Panc1 (cell line): Measurements from ENCODE around the gene C4orf50. TPM values are rescaled to one million over a fixed set of nuclear protein-coding genes. Genes with fewer than 3 reads are reported as not detected.

ENCODE experiments used
- ATAC-seq: fragments of 200-7000 bp; cut with Tn5 transposase; 2 replicates; pipeline ENCODE4 v1.9.1; 2020; ENCODE audit warnings: mild to moderate bottlenecking, moderate library complexity
- BruUV-seq: library from RNA; stranded (reverse); fragments of 400-500 nt; replicated peaks from 2 replicates; lab custom pipeline; 2021; lab: Mats Ljungman, UMichigan
- CTCF ChIA-PET: fragments of 300-600 bp; sonication (Branson Sonifier 250); formaldehyde crosslinking; loops from one replicate; lab custom pipeline; 2022; ENCODE audit warnings: antibody characterized with exemption; lab: Charles Lee
- POLR2A ChIA-PET: fragments of 300-600 bp; sonication (Branson Sonifier 250); formaldehyde crosslinking; loops from one replicate; lab custom pipeline; 2022; ENCODE audit warnings: antibody characterized with exemption; lab: Charles Lee
- DNase-seq: peaks from one replicate; pipeline ENCODE4 v3.0.0-alpha.2; 2010; ENCODE audit warnings: low read depth, low spot score
- H3K27ac ChIP-seq: 2 replicates; pipeline ENCODE4 v1.5.1; 2011; ENCODE audit warnings: mild to moderate bottlenecking, low read length, inconsistent platforms
- H3K27me3 ChIP-seq: fragments of 200-500 bp; sonication (Bioruptor generic); 2 replicates; pipeline ENCODE4 v1.6.0; 2014; ENCODE audit warnings: low read length, inconsistent platforms; ENCODE audit not compliant: control insufficient read depth, insufficient read depth
- H3K36me3 ChIP-seq: fragments of 200-500 bp; sonication (Bioruptor generic); 2 replicates; pipeline ENCODE4 v1.5.1; 2014; ENCODE audit warnings: inconsistent platforms, mild to moderate bottlenecking, low read length, moderate library complexity; ENCODE audit not compliant: control insufficient read depth, insufficient read depth
- H3K4me1 ChIP-seq: 2 replicates; pipeline ENCODE4 v1.5.1; 2011; ENCODE audit warnings: inconsistent platforms, mild to moderate bottlenecking, low read length, moderate library complexity; ENCODE audit not compliant: control insufficient read depth, insufficient read depth
- H3K4me3 ChIP-seq, 2 experiments: 2 replicates each; pipeline ENCODE4 v1.5.1; 2011 to 2012; ENCODE audit warnings: low read depth in 2 of 2, low read length in 2 of 2, mild to moderate bottlenecking in 2 of 2, inconsistent platforms in 1 of 2, moderate library complexity in 1 of 2
- H3K9me3 ChIP-seq: fragments of 200-500 bp; sonication (Bioruptor generic); 2 replicates; pipeline ENCODE4 v1.5.1; 2014; ENCODE audit warnings: low read depth, mild to moderate bottlenecking, inconsistent platforms, low read length, moderate library complexity; ENCODE audit not compliant: control insufficient read depth, insufficient read depth
- POLR2AphosphoS5 ChIP-seq: IDR thresholded peaks from 2 replicates; pipeline ENCODE4 v1.6.1; 2012; ENCODE audit warnings: mild to moderate bottlenecking, low read depth, low read length, moderate library complexity
- SIN3A ChIP-seq: IDR thresholded peaks from 2 replicates; pipeline ENCODE4 v1.6.1; 2012; ENCODE audit warnings: low read depth, mild to moderate bottlenecking, low read length, moderate library complexity, borderline replicate concordance; ENCODE audit not compliant: insufficient read depth
- TCF7L2 ChIP-seq: IDR thresholded peaks from 2 replicates; pipeline ENCODE4 v1.6.1; 2011; ENCODE audit warnings: mild to moderate bottlenecking, low read depth, low read length, inconsistent platforms
- in situ Hi-C: cut with HindIII; loops from 2 replicates; pipeline ENCODE4 v1.10.0; 2016; ENCODE audit warnings: low sequenced_read_pairs, low pct_unique_long_range_greater_than_20kb
- intact Hi-C: fragments of 100-400 bp; cut with micrococcal nuclease; formaldehyde crosslinking; loops from one replicate; pipeline ENCODE4 v1.10.0; 2022; ENCODE audit not compliant: unreplicated experiment
- total RNA-seq: library from RNA; stranded (reverse); gene quantifications from one replicate; pipeline ENCODE4 v1.2.1, GENCODE V29; 2021; ENCODE audit not compliant: unreplicated experiment
- TF ChIP-seq, protein P1 (sequence below), 2 experiments: IDR thresholded peaks; 2 replicates each; pipeline ENCODE4 v1.6.1; 2011 to 2012; ENCODE audit warnings: low read depth in 2 of 2, control low read depth in 1 of 2, low read length in 1 of 2, mild to moderate bottlenecking in 1 of 2, moderate library complexity in 1 of 2; ENCODE audit not compliant: insufficient read depth in 1 of 2
- TF ChIP-seq, protein P2 (sequence below): fragments of 450-650 bp; IDR thresholded peaks from 2 replicates; pipeline ENCODE4 v1.5.1; 2017; ENCODE audit warnings: mild to moderate bottlenecking

The C4orf50 gene
- total RNA-seq, 1 experiment from 2014 or later = under 0.01 TPM

DNA sequence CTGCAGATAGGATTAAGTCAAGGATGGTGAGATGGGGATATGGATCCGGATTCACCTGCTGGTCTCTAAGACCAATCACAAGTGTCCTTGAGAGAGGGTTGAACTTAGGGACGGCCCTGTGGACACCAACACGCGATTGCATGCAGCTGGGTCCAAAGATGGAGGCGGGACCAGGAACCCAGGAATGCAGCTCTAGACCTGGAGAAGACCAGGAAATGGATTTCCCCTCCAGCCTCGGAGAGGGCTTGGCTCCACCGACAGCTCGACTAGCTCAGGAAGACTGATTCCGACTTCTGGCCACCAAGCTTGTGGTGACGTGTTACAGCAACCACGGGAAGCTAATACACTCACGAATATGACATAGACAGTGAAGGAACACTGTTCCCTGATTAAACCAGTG, 4.7 kb downstream of the C4orf50 start:
- no peaks in the 10 kb centered on the region for H3K36me3 ChIP-seq
- no peak for ATAC-seq
- TF ChIP-seq SIN3A = no peak
- TF ChIP-seq, protein P1, sequence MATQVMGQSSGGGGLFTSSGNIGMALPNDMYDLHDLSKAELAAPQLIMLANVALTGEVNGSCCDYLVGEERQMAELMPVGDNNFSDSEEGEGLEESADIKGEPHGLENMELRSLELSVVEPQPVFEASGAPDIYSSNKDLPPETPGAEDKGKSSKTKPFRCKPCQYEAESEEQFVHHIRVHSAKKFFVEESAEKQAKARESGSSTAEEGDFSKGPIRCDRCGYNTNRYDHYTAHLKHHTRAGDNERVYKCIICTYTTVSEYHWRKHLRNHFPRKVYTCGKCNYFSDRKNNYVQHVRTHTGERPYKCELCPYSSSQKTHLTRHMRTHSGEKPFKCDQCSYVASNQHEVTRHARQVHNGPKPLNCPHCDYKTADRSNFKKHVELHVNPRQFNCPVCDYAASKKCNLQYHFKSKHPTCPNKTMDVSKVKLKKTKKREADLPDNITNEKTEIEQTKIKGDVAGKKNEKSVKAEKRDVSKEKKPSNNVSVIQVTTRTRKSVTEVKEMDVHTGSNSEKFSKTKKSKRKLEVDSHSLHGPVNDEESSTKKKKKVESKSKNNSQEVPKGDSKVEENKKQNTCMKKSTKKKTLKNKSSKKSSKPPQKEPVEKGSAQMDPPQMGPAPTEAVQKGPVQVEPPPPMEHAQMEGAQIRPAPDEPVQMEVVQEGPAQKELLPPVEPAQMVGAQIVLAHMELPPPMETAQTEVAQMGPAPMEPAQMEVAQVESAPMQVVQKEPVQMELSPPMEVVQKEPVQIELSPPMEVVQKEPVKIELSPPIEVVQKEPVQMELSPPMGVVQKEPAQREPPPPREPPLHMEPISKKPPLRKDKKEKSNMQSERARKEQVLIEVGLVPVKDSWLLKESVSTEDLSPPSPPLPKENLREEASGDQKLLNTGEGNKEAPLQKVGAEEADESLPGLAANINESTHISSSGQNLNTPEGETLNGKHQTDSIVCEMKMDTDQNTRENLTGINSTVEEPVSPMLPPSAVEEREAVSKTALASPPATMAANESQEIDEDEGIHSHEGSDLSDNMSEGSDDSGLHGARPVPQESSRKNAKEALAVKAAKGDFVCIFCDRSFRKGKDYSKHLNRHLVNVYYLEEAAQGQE (IDR thresholded peaks at IDR 0.05; ENCODE audit: insufficient read depth in 1 of 2, low read depth in 2 of 2, low read length in 1 of 2) = no peak
- no peak for TF ChIP-seq TCF7L2
- TF ChIP-seq POLR2AphosphoS5 = no peak
- TF ChIP-seq, protein P2, sequence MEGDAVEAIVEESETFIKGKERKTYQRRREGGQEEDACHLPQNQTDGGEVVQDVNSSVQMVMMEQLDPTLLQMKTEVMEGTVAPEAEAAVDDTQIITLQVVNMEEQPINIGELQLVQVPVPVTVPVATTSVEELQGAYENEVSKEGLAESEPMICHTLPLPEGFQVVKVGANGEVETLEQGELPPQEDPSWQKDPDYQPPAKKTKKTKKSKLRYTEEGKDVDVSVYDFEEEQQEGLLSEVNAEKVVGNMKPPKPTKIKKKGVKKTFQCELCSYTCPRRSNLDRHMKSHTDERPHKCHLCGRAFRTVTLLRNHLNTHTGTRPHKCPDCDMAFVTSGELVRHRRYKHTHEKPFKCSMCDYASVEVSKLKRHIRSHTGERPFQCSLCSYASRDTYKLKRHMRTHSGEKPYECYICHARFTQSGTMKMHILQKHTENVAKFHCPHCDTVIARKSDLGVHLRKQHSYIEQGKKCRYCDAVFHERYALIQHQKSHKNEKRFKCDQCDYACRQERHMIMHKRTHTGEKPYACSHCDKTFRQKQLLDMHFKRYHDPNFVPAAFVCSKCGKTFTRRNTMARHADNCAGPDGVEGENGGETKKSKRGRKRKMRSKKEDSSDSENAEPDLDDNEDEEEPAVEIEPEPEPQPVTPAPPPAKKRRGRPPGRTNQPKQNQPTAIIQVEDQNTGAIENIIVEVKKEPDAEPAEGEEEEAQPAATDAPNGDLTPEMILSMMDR = no peak
- CTCF ChIA-PET = no interaction called here
- no peak overlapping the region for H3K27ac ChIP-seq
- in situ Hi-C loops = no loop called here
- no TSS peak for BruUV-seq
- no peak overlapping the region for H3K4me3 ChIP-seq
- no peaks in the 10 kb centered on the region for H3K27me3 ChIP-seq
- POLR2A ChIA-PET = no interaction called here
- H3K9me3 ChIP-seq = no peaks in the 10 kb centered on the region
- no peaks in the 10 kb centered on the region for H3K4me1 ChIP-seq
- DNase-seq = no peak
- intact Hi-C loops = no loop called here

DNA sequence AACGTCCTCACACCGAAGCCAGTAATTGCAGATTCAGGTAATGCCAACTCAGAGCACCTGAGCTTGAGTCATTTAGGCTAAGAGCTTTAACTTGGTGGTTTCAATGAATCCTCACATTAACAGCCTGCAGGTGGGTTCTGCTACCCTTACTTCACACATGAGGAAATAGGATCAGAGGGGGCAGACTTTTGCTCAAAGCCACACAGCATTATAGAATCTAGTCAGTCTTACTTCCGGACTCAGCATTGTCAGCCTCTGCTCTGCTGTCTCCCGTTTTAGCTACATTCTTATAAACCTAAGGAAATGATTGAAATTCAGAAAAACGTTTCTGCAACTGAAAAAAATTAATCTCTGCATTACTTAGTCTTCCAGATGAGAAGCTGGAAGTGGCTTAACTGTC, 6.0 kb downstream of the C4orf50 start:
- CTCF ChIA-PET = no interaction called here
- intact Hi-C loops = no loop called here
- POLR2A ChIA-PET = no interaction called here

More for the DNA sequence above, 6.0 kb downstream of the C4orf50 start:
- ATAC-seq = no peak
- BruUV-seq = no TSS peak
- TF ChIP-seq, protein P1 (IDR thresholded peaks at IDR 0.05; ENCODE audit: insufficient read depth in 1 of 2, low read depth in 2 of 2, low read length in 1 of 2) = no peak
- TF ChIP-seq TCF7L2 (no peak), POLR2AphosphoS5 (no peak)
- TF ChIP-seq, protein P2 = no peak
- H3K4me1 ChIP-seq = no peaks in the 10 kb centered on the region
- in situ Hi-C loops = no loop called here
- H3K27ac ChIP-seq = no peak overlapping the region
- no peaks in the 10 kb centered on the region for H3K36me3 ChIP-seq
- H3K27me3 ChIP-seq = no peaks in the 10 kb centered on the region
- no peak overlapping the region for H3K4me3 ChIP-seq
- no peaks in the 10 kb centered on the region for H3K9me3 ChIP-seq
- no peak for DNase-seq
